Osteoblast (primary cell): ENCODE measurements around the gene CASD1. TPM values are rescaled to one million over a fixed set of nuclear protein-coding genes. Genes with fewer than 3 reads are reported as not detected.
A peak's percentile ranks its signal among the peaks of the same experiment; 100 is the strongest.

Experiments used
- DNase-seq: peaks from one replicate; pipeline ENCODE4 v3.0.0; 2011; ENCODE audit warnings: low spot score, mixed read lengths; ENCODE audit not compliant: insufficient read length; ENCODE audit errors: missing footprints
- H2AFZ ChIP-seq: 2 replicates; pipeline ENCODE4 v1.6.0; 2011; ENCODE audit warnings: mild to moderate bottlenecking, low read length
- H3K27ac ChIP-seq: 2 replicates; pipeline ENCODE4 v1.5.1; 2011; ENCODE audit warnings: mild to moderate bottlenecking, low read depth, low read length, moderate library complexity
- H3K27me3 ChIP-seq: 2 replicates; pipeline ENCODE4 v1.6.0; 2012; ENCODE audit warnings: mild to moderate bottlenecking, control low read depth, inconsistent platforms, low read length, moderate library complexity; ENCODE audit not compliant: insufficient read depth
- H3K36me3 ChIP-seq: 2 replicates; pipeline ENCODE4 v1.5.1; 2011; ENCODE audit warnings: mild to moderate bottlenecking, low read length, control low read depth, moderate library complexity; ENCODE audit not compliant: insufficient read depth
- H3K4me1 ChIP-seq: 2 replicates; pipeline ENCODE4 v1.5.1; 2011; ENCODE audit warnings: mild to moderate bottlenecking, low read length, control low read depth, moderate library complexity; ENCODE audit not compliant: insufficient read depth
- H3K4me2 ChIP-seq: 2 replicates; pipeline ENCODE4 v1.6.0; 2011; ENCODE audit warnings: mild to moderate bottlenecking, low read length; ENCODE audit not compliant: insufficient read depth
- H3K4me3 ChIP-seq: fragments of 200-600 bp; sonication (generic); 3 replicates; pipeline ENCODE4 v1.5.1; 2012; ENCODE audit warnings: mild to moderate bottlenecking, low read length, inconsistent platforms; ENCODE audit not compliant: insufficient read depth
- H3K79me2 ChIP-seq: 2 replicates; pipeline ENCODE4 v1.6.0; 2012; ENCODE audit warnings: mild to moderate bottlenecking, low read length, control low read depth, inconsistent platforms; ENCODE audit not compliant: insufficient read depth
- H3K9me3 ChIP-seq: 2 replicates; pipeline ENCODE4 v1.5.1; 2011; ENCODE audit warnings: low read depth, low read length, control low read depth
- H4K20me1 ChIP-seq: 2 replicates; pipeline ENCODE4 v1.6.0; 2012; ENCODE audit warnings: mild to moderate bottlenecking, low read length, control low read depth; ENCODE audit not compliant: insufficient read depth
- CTCF ChIP-seq: IDR thresholded peaks from 2 replicates; pipeline ENCODE4 v1.5.1; 2011; ENCODE audit warnings: mild to moderate bottlenecking, low read depth, low read length, moderate library complexity; ENCODE audit errors: extremely low read depth
- total RNA-seq: library from RNA; depleted of rRNA; stranded (reverse); fragments of >200 nt; gene quantifications from 2 replicates; pipeline ENCODE4 v1.2.3, GENCODE V29; 2012

Gene CASD1
- total RNA-seq, 1 donor: 20.6 TPM

GRCh38 chr7:94540428-94540827 is 30.8 kb downstream of the CASD1 start:
- no peak overlapping the region for H3K4me2 ChIP-seq
- no peaks in the 10 kb centered on the region for H3K4me1 ChIP-seq
- no peak overlapping the region for H2AFZ ChIP-seq
- H3K9me3 ChIP-seq: no peaks in the 10 kb centered on the region
- no peak overlapping the region for H3K4me3 ChIP-seq
- H3K36me3 ChIP-seq: no peaks in the 10 kb centered on the region
- no peaks in the 10 kb centered on the region for H4K20me1 ChIP-seq
- H3K27ac ChIP-seq: no peak overlapping the region
- DNase-seq: no peak
- H3K79me2 ChIP-seq: no peaks in the 10 kb centered on the region
- H3K27me3 ChIP-seq: no peaks in the 10 kb centered on the region
- no peak for TF ChIP-seq CTCF

GRCh38 chr7:94547126-94547525 is 37.5 kb downstream of the CASD1 start:
- DNase-seq: peak; percentile 55
- H3K27ac ChIP-seq: no peak overlapping the region
- no peak overlapping the region for H3K4me3 ChIP-seq
- H3K4me1 ChIP-seq: no peaks in the 10 kb centered on the region
- TF ChIP-seq CTCF: no peak
- H3K79me2 ChIP-seq: no peaks in the 10 kb centered on the region
- no peaks in the 10 kb centered on the region for H3K27me3 ChIP-seq
- no peak overlapping the region for H2AFZ ChIP-seq
- no peaks in the 10 kb centered on the region for H3K9me3 ChIP-seq
- H3K4me2 ChIP-seq: no peak overlapping the region
- H4K20me1 ChIP-seq: no peaks in the 10 kb centered on the region
- no peaks in the 10 kb centered on the region for H3K36me3 ChIP-seq

GRCh38 chr7:94556028-94556427 is 46.4 kb downstream of the CASD1 start:
- no peak overlapping the region for H3K4me3 ChIP-seq
- H3K79me2 ChIP-seq: no peaks in the 10 kb centered on the region
- H3K4me1 ChIP-seq: no peaks in the 10 kb centered on the region
- H3K9me3 ChIP-seq: no peaks in the 10 kb centered on the region
- no peak for DNase-seq
- H3K27me3 ChIP-seq: no peaks in the 10 kb centered on the region
- no peak overlapping the region for H3K27ac ChIP-seq
- H3K4me2 ChIP-seq: no peak overlapping the region
- no peak overlapping the region for H2AFZ ChIP-seq
- no peaks in the 10 kb centered on the region for H4K20me1 ChIP-seq
- no peak for TF ChIP-seq CTCF
- H3K36me3 ChIP-seq: no peaks in the 10 kb centered on the region

GRCh38 chr7:94557215-94557614 is 47.6 kb downstream of the CASD1 start:
- peaks cover 6% of the 10 kb centered on the region for H3K4me1 ChIP-seq
- H3K4me3 ChIP-seq: no peak overlapping the region
- H4K20me1 ChIP-seq: no peaks in the 10 kb centered on the region
- H3K79me2 ChIP-seq: no peaks in the 10 kb centered on the region
- no peak for DNase-seq
- no peak overlapping the region for H2AFZ ChIP-seq
- no peak for TF ChIP-seq CTCF
- no peaks in the 10 kb centered on the region for H3K9me3 ChIP-seq
- H3K4me2 ChIP-seq: no peak overlapping the region
- H3K27ac ChIP-seq: no peak overlapping the region
- no peaks in the 10 kb centered on the region for H3K27me3 ChIP-seq
- no peaks in the 10 kb centered on the region for H3K36me3 ChIP-seq
